Testis (tissue), 3 donors: ENCODE data around the gene ZNF324B. TPM values are rescaled to one million over a fixed set of nuclear protein-coding genes. Genes with fewer than 3 reads are reported as not detected.

Source experiments
- DNase-seq: peaks from one replicate; pipeline ENCODE4 v3.0.0-alpha.2; 2019
- H3K27ac ChIP-seq, 2 donors: fragments of 200-600 bp; sonication (generic); one replicate each; pipeline ENCODE4 v1.5.1; 2019
- H3K27me3 ChIP-seq: fragments of 200-600 bp; sonication (generic); one replicate; pipeline ENCODE4 v1.5.1; 2019
- H3K36me3 ChIP-seq: fragments of 200-600 bp; sonication (generic); one replicate; pipeline ENCODE4 v1.5.1; 2017; ENCODE audit warnings: low read depth; ENCODE audit errors: missing control alignments
- H3K4me1 ChIP-seq: fragments of 200-600 bp; sonication (generic); one replicate; pipeline ENCODE4 v1.5.1; 2019
- H3K4me3 ChIP-seq, 2 donors: fragments of 200-600 bp; sonication (generic); one replicate each; pipeline ENCODE4 v1.5.1; 2017 to 2019
- H3K9me3 ChIP-seq: fragments of 200-600 bp; sonication (generic); one replicate; pipeline ENCODE4 v1.5.1; 2017
- POLR2A ChIP-seq: fragments of 450-650 bp; IDR thresholded peaks from one replicate; pipeline ENCODE4 v1.6.1; 2017; ENCODE audit warnings: antibody characterized with exemption, mild to moderate bottlenecking, moderate library complexity
- WGBS, 2 donors: methylation state at CpG; one replicate each; pipeline ENCODE4 v1.1.5; 2018; 5-methylcytosine and 5-hydroxymethylcytosine counted together
- intact Hi-C: fragments of 100-400 bp; cut with DNase I; formaldehyde crosslinking; loops from one replicate; pipeline ENCODE4 v1.15.1; 2023; ENCODE audit warnings: low total_unique reads
- polyA plus RNA-seq: library from polyadenylated mRNA; stranded (reverse); fragments of 350-450 nt; fragmentation: Illumina TruSeq; extraction: RNeasy Lipid Tissue Mini Kit (QIAGEN cat#74804); gene quantifications from one replicate; pipeline ENCODE4 v1.2.3, GENCODE V29; 2014; ENCODE audit warnings: low read depth, low replicate concordance; ENCODE audit not compliant: insufficient read depth
- total RNA-seq, 2 donors: library from RNA; depleted of rRNA; stranded (reverse); fragments of >200 nt; gene quantifications; one replicate each; pipeline ENCODE4 v1.2.3, GENCODE V29; 2016
- TF ChIP-seq, protein P1 (sequence below), 3 experiments: fragments of 450-650 bp in 2 of 3; fragments of 200-600 bp in 1 of 3; sonication (generic) in 1 of 3; IDR thresholded peaks; one replicate each; pipeline ENCODE4 v1.5.1; 2016 to 2019; ENCODE audit warnings: antibody characterized with exemption in 3 of 3, mild to moderate bottlenecking in 2 of 3, moderate library complexity in 1 of 3

Gene ZNF324B
- total and polyA plus RNA-seq, 3 donors from 2014 or later = 4.8 to 15.8 (median 8.5) TPM

DNA sequence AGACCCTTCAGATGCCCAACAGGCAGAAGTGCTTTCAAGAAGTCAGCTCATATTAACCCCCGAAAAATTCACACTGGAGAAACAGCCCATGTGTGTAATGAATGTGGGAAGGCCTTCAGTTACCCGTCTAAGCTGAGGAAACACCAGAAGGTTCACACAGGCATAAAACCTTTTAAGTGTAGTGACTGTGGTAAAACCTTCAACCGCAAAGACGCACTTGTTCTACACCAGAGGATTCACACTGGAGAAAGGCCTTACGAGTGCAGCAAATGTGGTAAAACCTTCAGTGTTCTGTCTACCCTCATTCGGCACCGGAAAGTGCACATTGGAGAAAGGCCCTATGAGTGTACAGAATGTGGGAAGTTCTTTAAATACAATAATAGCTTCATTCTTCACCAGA, 34.4 kb upstream of the ZNF324B start:
- WGBS, 2 donors = 93 to 99% methylated on average over 7 of the region's 7 CpGs
- Histone ChIP-seq H3K4me1 (no peaks in the 10 kb centered on the region), H3K4me3 (no peak overlapping the region), H3K27ac (no peak overlapping the region), H3K36me3 (no peaks in the 10 kb centered on the region), H3K9me3 (no peaks in the 10 kb centered on the region), H3K27me3 (no peaks in the 10 kb centered on the region)
- no peak for TF ChIP-seq POLR2A
- TF ChIP-seq, protein P1, sequence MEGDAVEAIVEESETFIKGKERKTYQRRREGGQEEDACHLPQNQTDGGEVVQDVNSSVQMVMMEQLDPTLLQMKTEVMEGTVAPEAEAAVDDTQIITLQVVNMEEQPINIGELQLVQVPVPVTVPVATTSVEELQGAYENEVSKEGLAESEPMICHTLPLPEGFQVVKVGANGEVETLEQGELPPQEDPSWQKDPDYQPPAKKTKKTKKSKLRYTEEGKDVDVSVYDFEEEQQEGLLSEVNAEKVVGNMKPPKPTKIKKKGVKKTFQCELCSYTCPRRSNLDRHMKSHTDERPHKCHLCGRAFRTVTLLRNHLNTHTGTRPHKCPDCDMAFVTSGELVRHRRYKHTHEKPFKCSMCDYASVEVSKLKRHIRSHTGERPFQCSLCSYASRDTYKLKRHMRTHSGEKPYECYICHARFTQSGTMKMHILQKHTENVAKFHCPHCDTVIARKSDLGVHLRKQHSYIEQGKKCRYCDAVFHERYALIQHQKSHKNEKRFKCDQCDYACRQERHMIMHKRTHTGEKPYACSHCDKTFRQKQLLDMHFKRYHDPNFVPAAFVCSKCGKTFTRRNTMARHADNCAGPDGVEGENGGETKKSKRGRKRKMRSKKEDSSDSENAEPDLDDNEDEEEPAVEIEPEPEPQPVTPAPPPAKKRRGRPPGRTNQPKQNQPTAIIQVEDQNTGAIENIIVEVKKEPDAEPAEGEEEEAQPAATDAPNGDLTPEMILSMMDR (IDR thresholded peaks at IDR 0.05) = no peak
- no peak for DNase-seq
- intact Hi-C loops = no loop called here

DNA sequence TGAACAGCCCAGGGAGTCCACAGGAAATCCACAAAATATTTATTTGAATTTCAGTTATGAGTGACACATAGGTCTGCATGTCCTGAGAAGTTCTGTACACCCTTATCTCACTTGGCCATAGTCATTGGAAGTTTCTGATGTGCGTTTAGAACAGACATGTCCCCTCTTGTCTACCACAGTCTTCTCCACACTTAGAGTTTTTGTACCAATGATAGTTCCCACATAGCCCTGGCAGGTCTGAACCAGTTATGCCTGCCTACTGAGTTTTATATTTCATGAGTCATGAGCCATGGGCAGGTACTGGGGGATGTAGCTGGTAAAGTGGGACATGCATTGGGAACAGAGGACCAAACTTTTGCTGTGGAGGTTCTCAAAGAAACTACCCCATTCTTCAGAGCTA, 22.8 kb upstream of the ZNF324B start:
- intact Hi-C loops = no loop called here

DNA sequence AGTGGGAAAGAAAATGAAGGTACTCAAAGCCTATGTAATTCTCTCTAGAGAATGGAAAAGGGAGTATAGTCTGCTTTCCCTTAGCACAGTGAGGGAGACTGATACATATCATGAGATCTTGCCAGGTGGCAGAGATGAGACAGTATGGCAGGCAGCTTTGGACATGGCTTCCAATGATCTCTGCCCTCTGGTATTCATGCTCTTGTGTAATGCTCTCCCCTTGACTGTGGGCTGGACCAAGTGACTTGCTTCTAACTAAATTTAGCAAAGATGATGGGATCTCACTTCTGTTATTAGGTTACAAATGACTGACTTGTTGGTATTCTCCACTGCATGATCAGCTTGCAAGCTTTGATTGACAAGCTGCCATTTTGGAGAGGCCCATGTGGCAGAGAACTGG, 21.7 kb upstream of the ZNF324B start:
- no peaks in the 10 kb centered on the region for H3K36me3 ChIP-seq
- DNase-seq = no peak
- no peak overlapping the region for H3K27ac ChIP-seq
- H3K4me3 ChIP-seq = no peak overlapping the region
- H3K9me3 ChIP-seq = peaks cover 3% of the 10 kb centered on the region
- TF ChIP-seq POLR2A = no peak
- TF ChIP-seq, protein P1 (IDR thresholded peaks at IDR 0.05) = no peak
- intact Hi-C loops = no loop called here
- H3K4me1 ChIP-seq = no peaks in the 10 kb centered on the region
- H3K27me3 ChIP-seq = no peaks in the 10 kb centered on the region

More for the DNA sequence above, 22.8 kb upstream of the ZNF324B start:
- no peaks in the 10 kb centered on the region for H3K27me3 ChIP-seq
- 58 to 94% methylated on average over 1 of the region's 1 CpG for WGBS, 2 donors
- H3K9me3 ChIP-seq = peaks cover 3% of the 10 kb centered on the region
- no peaks in the 10 kb centered on the region for H3K36me3 ChIP-seq
- no peak overlapping the region for H3K4me3 ChIP-seq
- DNase-seq = no peak
- TF ChIP-seq POLR2A = no peak
- TF ChIP-seq, protein P1 (IDR thresholded peaks at IDR 0.05) = no peak
- H3K4me1 ChIP-seq = no peaks in the 10 kb centered on the region
- no peak overlapping the region for H3K27ac ChIP-seq

DNA sequence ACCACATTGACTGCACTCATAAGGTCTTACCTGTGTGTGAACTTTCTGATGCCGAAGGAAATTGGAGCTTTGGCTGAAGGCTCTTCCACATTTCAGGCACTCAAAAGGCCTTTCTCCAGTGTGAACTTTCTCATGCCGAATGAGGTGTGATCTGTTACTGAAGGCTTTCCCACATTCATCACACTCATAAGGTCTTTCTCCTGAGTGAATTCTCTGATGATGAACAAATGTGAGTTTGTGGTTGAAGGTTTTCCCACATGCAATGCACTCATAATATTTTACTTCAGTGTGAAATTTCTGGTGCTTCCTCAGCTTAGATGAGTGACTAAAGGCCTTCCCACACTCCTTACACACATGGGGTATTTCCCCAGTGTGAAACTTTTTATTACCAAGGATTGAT, 17.2 kb upstream of the ZNF324B start:
- no peak for DNase-seq
- H3K27ac ChIP-seq = no peak overlapping the region
- intact Hi-C loops = no loop called here
- peaks cover 3% of the 10 kb centered on the region for H3K9me3 ChIP-seq
- no peaks in the 10 kb centered on the region for H3K27me3 ChIP-seq
- 87 to 100% methylated on average over 2 of the region's 2 CpGs for WGBS, 2 donors
- no peak overlapping the region for H3K4me3 ChIP-seq
- H3K4me1 ChIP-seq = peaks cover 3% of the 10 kb centered on the region
- H3K36me3 ChIP-seq = no peaks in the 10 kb centered on the region
- TF ChIP-seq, protein P1 (IDR thresholded peaks at IDR 0.05) = no peak
- TF ChIP-seq POLR2A = no peak
